ENCODE data around the gene LGR6. TPM values are rescaled to one million over a fixed set of nuclear protein-coding genes. Genes with fewer than 3 reads are reported as not detected.

LGR6 gene
- total RNA-seq, 1 experiment from 2014 or later = not detected

DNA sequence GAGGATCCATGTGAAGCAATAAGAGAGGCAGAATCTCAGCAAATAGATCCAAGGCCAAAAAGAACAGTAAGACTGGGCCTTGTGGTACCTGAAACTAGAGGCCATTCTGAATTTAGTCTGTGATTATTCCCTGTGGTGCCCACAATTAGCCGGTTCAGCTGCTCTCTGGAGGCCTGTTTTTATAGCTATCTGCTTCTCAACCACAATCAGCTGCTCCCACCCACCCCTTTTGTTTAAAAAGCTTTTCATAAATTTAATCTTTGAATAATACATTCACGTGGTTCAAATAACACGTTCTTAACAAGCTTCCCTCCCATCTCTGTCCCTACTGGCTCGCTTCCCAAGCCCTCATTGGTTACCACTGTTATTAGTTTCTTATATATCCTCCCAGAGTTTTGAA lies 130.1 kb downstream of the LGR6 start:
- Histone ChIP-seq H3K27ac (ENCODE audit: low read length) (no peak overlapping the region), H3K4me1 (ENCODE audit: low read length) (peaks cover 13% of the 10 kb centered on the region), H3K36me3 (ENCODE audit: insufficient read depth, low read length) (no peaks in the 10 kb centered on the region), H3K27me3 (ENCODE audit: low read length) (no peaks in the 10 kb centered on the region), H3K4me2 (ENCODE audit: low read depth, low read length, poor library complexity, severe bottlenecking) (peak overlapping the region; percentile 37), H3K4me3 (ENCODE audit: low read length) (no peak overlapping the region), H3K9ac (ENCODE audit: low read length) (peak overlapping the region; percentile 20; the same call in 1 of the 2 replicates), H2AFZ (ENCODE audit: low read length) (0 out of 2 replicates have a peak overlapping the region, but pooled peaks have one; percentile 27), H3K9me2 (replicated peaks; ENCODE audit: insufficient read depth, low read length) (no peaks in the 10 kb centered on the region), H3K79me2 (ENCODE audit: low read length) (no peaks in the 10 kb centered on the region), H4K20me1 (ENCODE audit: insufficient read depth, low read depth, low read length) (no peaks in the 10 kb centered on the region), H3K9me3 (ENCODE audit: low read length) (no peaks in the 10 kb centered on the region)
- no peak for DNase-seq

DNA sequence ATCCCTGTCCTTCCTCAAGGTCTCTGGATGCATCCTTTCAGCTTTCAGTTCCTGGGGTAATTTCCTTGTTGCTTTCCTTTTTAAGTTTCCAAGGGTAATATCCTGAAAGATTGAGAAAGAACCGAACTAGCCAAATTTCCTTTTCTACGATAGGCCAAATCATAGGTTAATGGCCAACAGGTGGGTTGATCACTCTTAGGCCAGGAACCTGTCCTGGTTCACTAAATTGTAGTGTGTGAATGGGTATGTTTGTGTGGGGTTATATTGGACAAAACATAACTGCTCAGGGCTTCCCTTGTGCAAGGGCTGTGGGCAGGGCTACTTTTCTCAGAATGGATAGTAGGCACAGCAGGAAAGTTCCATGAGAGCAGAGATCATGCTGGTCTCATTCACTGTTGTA lies 131.0 kb downstream of the LGR6 start:
- Histone ChIP-seq H3K4me3 (ENCODE audit: low read length) (no peak overlapping the region), H3K4me1 (ENCODE audit: low read length) (peaks cover 13% of the 10 kb centered on the region), H2AFZ (ENCODE audit: low read length) (no peak overlapping the region), H3K9ac (ENCODE audit: low read length) (no peak overlapping the region), H3K36me3 (ENCODE audit: insufficient read depth, low read length) (peaks cover 4% of the 10 kb centered on the region; the same call in 1 of the 2 replicates), H3K9me2 (replicated peaks; ENCODE audit: insufficient read depth, low read length) (no peaks in the 10 kb centered on the region), H3K4me2 (ENCODE audit: low read depth, low read length, poor library complexity, severe bottlenecking) (no peak overlapping the region), H3K27ac (ENCODE audit: low read length) (no peak overlapping the region), H3K27me3 (ENCODE audit: low read length) (no peaks in the 10 kb centered on the region), H3K79me2 (ENCODE audit: low read length) (no peaks in the 10 kb centered on the region), H3K9me3 (ENCODE audit: low read length) (no peaks in the 10 kb centered on the region), H4K20me1 (ENCODE audit: insufficient read depth, low read depth, low read length) (no peaks in the 10 kb centered on the region)
- no peak for DNase-seq

GRCh38 chr1:202329891-202330290 lies 136.3 kb downstream of the LGR6 start:
- Histone ChIP-seq H3K79me2 (ENCODE audit: low read length) (no peaks in the 10 kb centered on the region), H3K36me3 (ENCODE audit: insufficient read depth, low read length) (peaks cover 44% of the 10 kb centered on the region), H3K4me3 (ENCODE audit: low read length) (no peak overlapping the region), H4K20me1 (ENCODE audit: insufficient read depth, low read depth, low read length) (no peaks in the 10 kb centered on the region), H3K9ac (ENCODE audit: low read length) (no peak overlapping the region), H3K9me2 (replicated peaks; ENCODE audit: insufficient read depth, low read length) (no peaks in the 10 kb centered on the region), H3K4me2 (ENCODE audit: low read depth, low read length, poor library complexity, severe bottlenecking) (no peak overlapping the region), H2AFZ (ENCODE audit: low read length) (no peak overlapping the region), H3K4me1 (ENCODE audit: low read length) (no peaks in the 10 kb centered on the region), H3K9me3 (ENCODE audit: low read length) (no peaks in the 10 kb centered on the region), H3K27me3 (ENCODE audit: low read length) (no peaks in the 10 kb centered on the region), H3K27ac (ENCODE audit: low read length) (no peak overlapping the region)
- DNase-seq = no peak

GRCh38 chr1:202333861-202334260 lies 140.3 kb downstream of the LGR6 start:
- Histone ChIP-seq H2AFZ (ENCODE audit: low read length) (no peak overlapping the region), H3K4me3 (ENCODE audit: low read length) (no peak overlapping the region), H3K79me2 (ENCODE audit: low read length) (peaks cover 23% of the 10 kb centered on the region), H3K27ac (ENCODE audit: low read length) (no peak overlapping the region), H3K4me2 (ENCODE audit: low read depth, low read length, poor library complexity, severe bottlenecking) (no peak overlapping the region), H3K4me1 (ENCODE audit: low read length) (no peaks in the 10 kb centered on the region), H3K9me2 (replicated peaks; ENCODE audit: insufficient read depth, low read length) (no peaks in the 10 kb centered on the region), H3K27me3 (ENCODE audit: low read length) (no peaks in the 10 kb centered on the region), H3K36me3 (ENCODE audit: insufficient read depth, low read length) (peaks cover 53% of the 10 kb centered on the region), H3K9ac (ENCODE audit: low read length) (no peak overlapping the region), H4K20me1 (ENCODE audit: insufficient read depth, low read depth, low read length) (no peaks in the 10 kb centered on the region), H3K9me3 (ENCODE audit: low read length) (no peaks in the 10 kb centered on the region)
- no peak for DNase-seq

DNA sequence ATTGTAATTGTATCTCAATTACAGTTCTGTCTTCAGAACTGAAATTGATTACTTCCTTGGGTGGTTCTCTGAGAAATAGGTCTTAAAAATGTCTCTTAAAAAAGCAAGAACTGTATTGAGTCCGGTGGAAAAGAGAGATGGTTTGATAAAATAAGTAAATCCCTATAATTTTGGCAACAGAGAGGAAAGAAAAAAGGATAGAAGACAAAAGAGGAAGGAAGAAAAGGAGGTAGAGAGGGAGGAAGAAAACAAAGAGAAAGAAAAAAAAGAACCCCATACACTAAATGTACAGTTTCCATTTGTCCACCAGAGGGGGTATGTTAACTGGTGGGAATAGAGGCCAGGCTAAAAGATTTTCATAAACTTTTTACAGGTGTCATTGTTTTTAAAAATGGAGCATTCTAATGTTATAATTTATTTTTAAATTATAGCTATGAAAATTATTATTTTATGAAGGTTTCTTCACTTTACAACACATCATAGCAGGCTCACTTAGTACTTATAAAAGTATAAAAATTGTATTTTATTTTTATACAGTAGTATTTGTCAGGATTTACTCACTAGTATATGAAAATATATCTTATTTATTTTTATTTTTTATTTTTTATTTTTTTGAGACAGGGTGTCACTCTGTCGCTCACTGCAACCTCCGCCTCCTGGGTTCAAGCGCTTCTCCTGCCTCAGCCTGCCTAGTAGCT lies 150.2 kb downstream of the LGR6 start:
- no peaks in the 10 kb centered on the region for H3K9me2 ChIP-seq (replicated peaks; ENCODE audit: insufficient read depth, low read length)
- peak; percentile 88 for DNase-seq
- peak overlapping the region; percentile 85 for H2AFZ ChIP-seq (ENCODE audit: low read length)
- H3K27ac ChIP-seq (ENCODE audit: low read length) = 0 out of 2 replicates have a peak overlapping the region, but pooled peaks have one; percentile 14
- H3K27me3 ChIP-seq (ENCODE audit: low read length) = no peaks in the 10 kb centered on the region
- peak overlapping the region; percentile 48 for H3K4me3 ChIP-seq (ENCODE audit: low read length)
- peak overlapping the region; percentile 42 for H3K9ac ChIP-seq (ENCODE audit: low read length)
- peak overlapping the region; percentile 62 for H3K4me2 ChIP-seq (ENCODE audit: low read depth, low read length, poor library complexity, severe bottlenecking)
- no peaks in the 10 kb centered on the region for H3K36me3 ChIP-seq (ENCODE audit: insufficient read depth, low read length)
- no peaks in the 10 kb centered on the region for H3K9me3 ChIP-seq (ENCODE audit: low read length)
- H4K20me1 ChIP-seq (ENCODE audit: insufficient read depth, low read depth, low read length) = no peaks in the 10 kb centered on the region
- H3K79me2 ChIP-seq (ENCODE audit: low read length) = peaks cover 27% of the 10 kb centered on the region
- peaks cover 33% of the 10 kb centered on the region for H3K4me1 ChIP-seq (ENCODE audit: low read length)

GRCh38 chr1:202348005-202348508 lies 154.5 kb downstream of the LGR6 start:
- Histone ChIP-seq H3K4me3 (ENCODE audit: low read length) (peak overlapping the region; percentile 84), H2AFZ (ENCODE audit: low read length) (peak overlapping the region; percentile 99), H4K20me1 (ENCODE audit: insufficient read depth, low read depth, low read length) (no peaks in the 10 kb centered on the region), H3K4me1 (ENCODE audit: low read length) (peaks cover 24% of the 10 kb centered on the region), H3K27ac (ENCODE audit: low read length) (no peak overlapping the region), H3K9me3 (ENCODE audit: low read length) (no peaks in the 10 kb centered on the region), H3K9ac (ENCODE audit: low read length) (peak overlapping the region; percentile 61), H3K36me3 (ENCODE audit: insufficient read depth, low read length) (no peaks in the 10 kb centered on the region), H3K4me2 (ENCODE audit: low read depth, low read length, poor library complexity, severe bottlenecking) (peak overlapping the region; percentile 92), H3K9me2 (replicated peaks; ENCODE audit: insufficient read depth, low read length) (no peaks in the 10 kb centered on the region), H3K27me3 (ENCODE audit: low read length) (no peaks in the 10 kb centered on the region), H3K79me2 (ENCODE audit: low read length) (peaks cover 3% of the 10 kb centered on the region; the same call in 1 of the 2 replicates)
- no peak for DNase-seq

- no peaks in the 10 kb centered on the region for H3K36me3 ChIP-seq (ENCODE audit: insufficient read depth, low read length)
- no peaks in the 10 kb centered on the region for H3K9me3 ChIP-seq (ENCODE audit: low read length)
- H3K79me2 ChIP-seq (ENCODE audit: low read length) = peaks cover 3% of the 10 kb centered on the region; the same call in 1 of the 2 replicates
- H3K27ac ChIP-seq (ENCODE audit: low read length) = no peak within 1 kb of the TSS
- no peaks in the 10 kb centered on the region for H3K9me2 ChIP-seq (replicated peaks; ENCODE audit: insufficient read depth, low read length)
- H3K27me3 ChIP-seq (ENCODE audit: low read length) = no peaks in the 10 kb centered on the region
- H2AFZ ChIP-seq (ENCODE audit: low read length) = peak within 1 kb of the TSS; percentile 99
- peaks cover 18% of the 10 kb centered on the region for H3K4me1 ChIP-seq (ENCODE audit: low read length)
- peak; percentile 99 for DNase-seq
- no peaks in the 10 kb centered on the region for H4K20me1 ChIP-seq (ENCODE audit: insufficient read depth, low read depth, low read length)
- H3K9ac ChIP-seq (ENCODE audit: low read length) = peak within 1 kb of the TSS; percentile 81
- H3K4me2 ChIP-seq (ENCODE audit: low read depth, low read length, poor library complexity, severe bottlenecking) = peak within 1 kb of the TSS; percentile 92
- H3K4me3 ChIP-seq (ENCODE audit: low read length) = peak within 1 kb of the TSS; percentile 84
Measured at GRCh38 chr1:202348509-202349205, 155.1 kb downstream of the LGR6 start, which contains the start of gene PPP1R12B. Gene PPP1R12B, plus strand, starts transcription at chr1:202348699. Its CDS starts 153 bp downstream, at chr1:202348852.

Measured in Karpas-422 (cell line).